RKO (cell line): ENCODE data around the gene RFFL.

Source experiments
- DNase-seq: peaks from one replicate; pipeline ENCODE4 v3.0.0-alpha.2; 2016; ENCODE audit warnings: low spot score

Gene RFFL

DNA sequence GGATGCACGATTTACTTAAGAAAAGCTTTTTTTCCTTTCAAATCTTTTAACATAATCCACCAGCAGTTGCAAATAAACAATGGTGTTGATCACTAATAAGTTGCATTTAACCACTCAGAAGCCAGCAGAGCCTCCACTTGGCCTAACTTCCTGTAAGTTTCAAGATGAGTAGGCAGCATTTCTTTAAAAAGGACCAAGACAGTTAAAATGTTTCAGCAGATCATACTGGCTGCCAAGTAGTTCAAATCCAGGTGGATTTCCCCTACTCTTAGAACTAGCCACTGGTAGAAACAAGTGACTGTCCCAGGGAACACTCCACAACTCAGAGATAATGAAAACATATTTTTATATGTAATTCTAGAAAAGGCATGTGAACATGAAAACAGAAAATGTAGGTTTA, 17.0 kb upstream of the RFFL start:
- no peak for DNase-seq

DNA sequence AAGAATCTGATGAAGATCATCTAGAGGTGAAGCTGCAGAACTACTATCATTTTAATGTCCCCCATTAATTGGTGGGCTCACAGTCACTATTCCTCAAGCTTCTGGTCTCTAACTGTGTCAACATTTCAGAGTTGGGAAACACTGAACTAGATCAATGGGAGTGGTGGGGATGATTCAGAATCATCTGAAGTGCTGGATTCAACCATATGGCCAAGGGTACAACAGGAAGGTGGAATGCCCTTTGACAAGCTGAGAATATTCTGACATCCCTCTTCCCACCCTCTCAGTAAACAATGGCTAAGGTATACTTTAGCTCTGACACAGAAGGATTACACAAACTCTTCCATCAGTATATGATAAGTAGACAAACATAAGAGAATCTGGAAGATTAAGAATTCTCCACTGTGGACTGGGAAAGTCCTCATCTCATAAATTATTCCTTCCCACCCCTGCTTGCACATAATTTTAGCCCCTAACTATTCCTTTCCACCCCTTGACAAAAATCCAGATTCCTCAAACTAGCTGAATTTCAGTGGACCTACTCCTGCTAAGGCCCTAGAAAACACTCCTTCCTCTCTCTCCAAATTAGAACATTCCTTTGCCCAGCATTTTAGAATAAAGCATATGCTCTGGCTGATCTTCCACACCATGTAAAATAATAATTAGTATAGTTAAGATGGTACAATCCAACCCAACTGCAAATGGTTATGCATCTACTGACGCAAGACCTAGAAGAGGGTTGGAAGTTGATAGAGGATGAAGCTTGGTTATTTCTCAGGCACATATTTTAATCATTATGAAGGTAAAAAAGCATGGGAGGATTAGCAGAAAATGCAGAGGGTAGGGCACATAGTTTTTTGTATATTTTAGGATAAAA, 16.3 kb upstream of the RFFL start:
- DNase-seq, result no peak

- no peak for DNase-seq
These were observed 13.4 kb upstream of the RFFL start for GRCh38 chr17:35076874-35077273.

DNA sequence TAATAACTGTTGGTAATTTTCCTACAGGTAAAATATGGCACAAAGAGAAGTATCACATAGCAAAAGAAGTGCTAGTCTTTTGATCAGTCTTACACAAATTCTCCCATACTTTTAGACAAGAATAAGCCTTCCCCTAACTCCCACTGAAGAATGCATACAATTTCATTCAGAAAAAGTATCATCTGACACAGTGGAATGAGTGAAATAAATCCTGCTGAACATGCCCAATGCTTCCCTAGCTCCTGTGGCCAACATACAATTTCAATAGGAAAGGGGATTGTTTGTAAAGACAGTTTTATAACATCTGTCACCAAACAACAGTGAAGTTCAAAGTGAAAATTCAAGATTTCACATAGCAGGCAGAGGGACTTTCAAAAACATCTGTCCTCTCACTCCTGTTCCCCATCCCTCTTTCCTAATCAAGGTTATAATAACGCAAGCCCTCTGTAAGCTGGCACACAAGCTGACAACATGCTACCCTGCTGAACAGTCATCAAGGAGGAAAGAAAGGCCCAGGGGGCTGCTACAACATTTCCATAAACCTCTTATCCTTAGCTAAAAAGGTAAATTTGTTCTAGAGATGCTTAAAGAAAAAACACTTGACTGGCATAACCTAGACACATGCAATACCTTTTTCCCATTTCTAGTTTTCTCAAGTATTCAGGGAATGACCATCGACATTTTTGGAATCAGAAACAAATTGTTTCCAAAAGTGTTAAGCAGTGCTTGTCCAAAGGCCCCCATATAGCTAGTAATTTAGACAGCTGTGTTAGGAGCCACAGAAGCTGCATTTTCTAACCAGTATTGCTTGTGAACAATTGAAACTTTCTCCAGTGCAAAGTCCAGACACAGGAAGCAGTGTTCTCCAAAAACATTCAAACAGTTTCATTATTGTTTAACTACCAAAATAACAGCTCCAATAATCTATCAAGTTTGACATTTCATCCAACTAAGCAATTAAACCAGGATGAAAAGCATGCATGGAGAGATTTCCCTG, 11.5 kb upstream of the RFFL start:
- DNase-seq, result no peak

GRCh38 chr17:35073991-35074627, 10.6 kb upstream of the RFFL start:
- DNase-seq, result no peak

- DNase-seq, result no peak
These were observed 9.8 kb upstream of the RFFL start for GRCh38 chr17:35073183-35073790.

DNA sequence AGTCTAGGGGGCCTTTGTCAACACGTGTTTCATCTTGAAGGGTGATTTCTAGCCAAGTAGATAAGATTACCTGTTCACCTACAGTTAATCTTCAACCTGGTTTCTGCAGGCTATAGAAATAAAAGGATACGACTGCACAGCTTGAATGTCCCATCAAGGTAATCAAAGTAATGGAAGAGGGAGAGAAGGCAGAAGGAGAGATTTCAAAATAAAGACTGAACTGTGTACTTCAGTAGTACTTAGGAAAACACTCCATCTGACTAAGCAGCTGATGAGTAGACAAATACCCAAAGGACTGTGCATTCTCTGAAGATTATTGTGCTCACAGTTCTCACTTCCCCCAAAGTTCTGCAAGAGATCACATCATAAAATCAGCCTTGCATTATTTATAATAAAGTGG, 5.8 kb upstream of the RFFL start:
- DNase-seq, result no peak

- no peak for DNase-seq
These were observed 4.7 kb upstream of the RFFL start for GRCh38 chr17:35068249-35068648.

GRCh38 chr17:35065880-35066279, 2.4 kb upstream of the RFFL start:
- DNase-seq, result no peak

GRCh38 chr17:35064516-35065215, 1.2 kb upstream of the RFFL start:
- no peak for DNase-seq

GRCh38 chr17:35062308-35062707, 1.2 kb downstream of the RFFL start:
- DNase-seq, result no peak

- DNase-seq, result no peak
These were observed 6.1 kb downstream of the RFFL start for GRCh38 chr17:35057332-35057915.

DNA sequence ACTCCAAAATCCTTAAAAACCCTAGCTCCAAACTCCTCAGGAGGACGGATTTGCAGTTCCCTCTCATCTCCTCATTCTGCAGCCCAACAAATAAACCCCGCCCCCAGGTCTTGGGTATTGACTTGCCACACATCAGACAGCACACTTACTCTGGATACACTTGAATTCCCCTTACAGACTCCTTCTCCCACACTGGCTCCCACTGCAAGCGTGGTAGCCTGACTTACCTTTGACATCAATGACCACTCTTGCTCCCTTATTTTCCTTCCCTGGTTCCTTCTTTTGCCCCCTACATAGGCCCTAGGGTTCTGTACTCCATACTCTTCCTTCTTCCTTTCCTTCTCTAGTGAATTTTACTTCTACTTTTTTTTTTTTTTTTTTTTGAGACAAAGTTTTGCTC, 7.5 kb downstream of the RFFL start:
- DNase-seq, result no peak

DNA sequence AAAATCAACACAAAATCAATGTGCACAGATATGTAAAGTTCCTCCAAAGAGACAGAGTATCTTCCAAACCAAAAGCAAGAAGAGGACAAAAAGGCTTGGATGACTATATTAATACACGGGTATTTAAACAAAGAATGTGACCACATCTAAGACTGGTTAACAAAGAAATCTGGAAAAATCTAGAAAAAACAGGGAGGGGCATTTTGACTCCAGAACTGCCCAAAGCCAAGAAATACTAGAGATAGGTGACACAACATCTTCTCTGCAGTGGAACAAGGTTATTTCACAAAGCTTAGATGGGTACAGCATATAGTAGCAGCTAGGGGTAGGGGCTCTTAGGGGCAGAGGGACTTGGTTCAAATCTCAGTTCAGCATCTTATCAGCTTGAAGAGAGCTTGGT, 10.3 kb downstream of the RFFL start:
- no peak for DNase-seq

DNA sequence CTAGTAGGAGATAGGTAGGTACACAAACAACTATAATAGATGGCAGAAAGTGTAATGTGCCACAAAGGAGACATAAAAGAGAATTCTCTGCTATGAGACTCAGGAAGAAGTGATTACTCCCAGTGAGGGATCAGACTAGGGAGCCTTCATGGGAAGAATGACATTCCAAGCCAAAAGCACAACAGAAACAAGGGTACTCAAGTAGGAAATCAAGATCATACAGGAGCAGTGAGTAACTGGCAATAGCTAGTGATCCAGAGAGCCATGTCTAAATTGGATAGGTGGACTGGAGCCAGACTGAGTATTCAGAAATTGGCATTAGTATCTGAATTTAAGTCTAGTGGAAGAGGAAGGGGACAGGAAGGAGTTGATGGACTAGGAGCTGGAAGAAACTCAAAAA, 10.7 kb downstream of the RFFL start:
- DNase-seq, result no peak

DNA sequence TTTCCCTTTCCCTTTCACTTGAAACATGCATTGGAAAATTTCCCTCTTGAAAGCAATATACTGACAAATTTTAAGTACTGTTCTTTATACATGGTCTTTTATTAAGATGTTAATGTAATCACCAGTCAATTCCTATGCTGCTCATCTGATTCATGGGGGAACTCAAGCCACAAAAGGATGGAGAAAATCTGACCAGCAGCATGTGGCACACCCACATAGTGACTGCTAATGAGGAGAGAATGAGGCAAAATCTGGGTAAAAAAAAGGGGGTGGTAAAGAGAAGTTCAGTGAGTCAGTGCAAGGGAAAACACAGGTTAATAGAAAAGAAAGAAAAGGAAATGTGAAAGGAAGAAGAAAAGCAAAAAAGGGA, 11.3 kb downstream of the RFFL start:
- no peak for DNase-seq

DNA sequence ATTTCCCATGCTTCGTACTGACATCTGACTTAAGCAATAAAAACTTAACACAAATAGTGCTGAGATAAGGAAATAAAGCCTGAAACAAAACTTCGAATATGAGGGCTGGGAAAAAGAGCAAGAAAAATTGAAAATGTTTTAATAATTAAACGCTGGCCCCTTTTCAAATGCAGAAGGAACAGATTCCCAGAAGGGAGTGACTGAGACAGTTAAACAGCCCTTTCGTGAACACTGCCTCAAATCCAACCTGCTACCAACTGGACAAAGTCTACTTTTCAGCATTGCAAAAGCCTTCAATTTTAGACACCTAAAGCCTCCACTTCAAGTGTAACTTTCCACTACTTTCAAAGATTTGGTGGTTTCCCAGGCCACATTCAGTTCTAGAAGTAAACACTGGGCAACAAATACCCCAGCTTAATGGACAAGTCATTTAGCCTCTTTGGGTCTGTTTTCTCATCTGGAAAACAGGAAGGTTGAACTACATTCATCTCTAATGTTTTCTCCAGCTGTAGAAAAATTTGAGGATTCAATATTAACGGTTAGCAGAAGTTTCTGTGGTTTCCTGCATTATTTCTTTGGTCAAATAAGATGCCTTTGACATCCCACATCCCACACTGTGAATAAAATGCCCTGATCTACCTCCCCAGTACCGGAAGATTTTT, 11.8 kb downstream of the RFFL start:
- no peak for DNase-seq

DNA sequence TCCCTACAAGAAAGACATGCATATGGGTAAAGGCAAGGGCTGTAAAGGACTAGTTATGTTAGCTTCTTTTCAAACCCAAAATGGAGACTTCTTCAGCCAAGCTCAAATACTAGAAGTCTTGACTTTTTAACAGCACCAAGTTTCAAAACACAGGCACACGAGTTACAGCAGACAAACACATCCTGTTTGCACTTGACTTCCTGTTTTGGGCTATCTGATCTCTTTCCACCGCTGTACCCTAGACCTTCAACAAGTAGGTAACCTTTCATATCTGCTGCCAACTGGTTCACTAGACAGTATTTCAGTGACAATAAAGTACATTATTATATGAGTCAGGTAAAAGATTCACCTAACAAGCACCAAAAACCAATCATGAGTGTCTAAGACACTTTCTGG, 12.3 kb downstream of the RFFL start:
- DNase-seq, result no peak

GRCh38 chr17:35050170-35050569, 13.3 kb downstream of the RFFL start:
- DNase-seq, result no peak

DNA sequence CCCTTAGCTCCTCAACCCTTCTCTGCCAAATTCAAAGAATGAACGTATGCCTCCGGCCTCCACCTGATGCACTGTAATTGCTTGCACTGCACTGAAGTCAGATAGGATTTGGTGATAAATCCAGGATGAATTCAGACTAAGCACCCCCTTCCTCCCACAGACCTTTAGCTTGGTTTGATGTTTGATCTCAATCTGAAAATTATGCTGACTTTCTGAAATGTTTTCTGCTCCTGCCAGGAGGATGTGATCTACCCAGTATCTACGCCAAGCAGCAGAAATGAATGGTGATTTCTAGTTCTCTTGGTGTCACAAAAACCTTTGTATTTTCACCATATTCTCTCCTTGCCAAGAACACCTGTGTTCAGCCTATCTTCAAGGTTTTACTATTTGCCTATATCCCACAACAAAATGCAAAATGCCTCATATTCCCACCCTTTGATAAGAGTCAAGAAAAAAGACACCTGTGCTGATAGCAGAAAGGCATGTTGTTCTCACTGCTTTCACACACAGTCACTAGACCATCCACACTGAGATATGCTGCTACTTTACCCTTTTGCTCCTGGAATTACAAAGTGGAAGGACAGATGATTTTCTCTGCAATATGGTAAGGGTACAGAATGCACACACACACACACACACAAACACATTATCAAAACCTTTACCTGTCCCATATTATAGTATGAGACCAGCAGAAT, 14.7 kb downstream of the RFFL start:
- no peak for DNase-seq
